ENCODE measurements around the gene CENPO. TPM values are rescaled to one million over a fixed set of nuclear protein-coding genes. Genes with fewer than 3 reads are reported as not detected.
A peak's percentile ranks its signal among the peaks of the same experiment; 100 is the strongest.

Gene CENPO
- total and polyA plus RNA-seq, 4 donors, result 2.0 to 4.0 (median 2.9) TPM

GRCh38 chr2:24761866-24762265 is 31.4 kb upstream of the CENPO start:
- intact Hi-C loops (cut with DNase I), result no loop called here
- DNase-seq (no peak), ATAC-seq (ENCODE audit: low FRiP score) (no peak)
- H3K4me1 ChIP-seq (ENCODE audit: control insufficient read depth in 1 of 2, insufficient read depth in 2 of 2, low read length in 2 of 2), result peaks cover 0 to 2% of the 10 kb centered on the region in 2 donors
- no peak overlapping the region for H3K27ac ChIP-seq (ENCODE audit: low read depth in 1 of 2, low read length in 2 of 2)
- peaks cover 7 to 12% of the 10 kb centered on the region in 2 donors for H3K36me3 ChIP-seq (ENCODE audit: control insufficient read depth in 1 of 2, insufficient read depth in 2 of 2, low read length in 1 of 2)
- WGBS, 2 donors, result 91 to 93% methylated on average over 5 of the region's 5 CpGs
- no peak overlapping the region for H3K4me3 ChIP-seq (ENCODE audit: low read length in 2 of 2)
- H3K27me3 ChIP-seq (ENCODE audit: control insufficient read depth in 1 of 2, insufficient read depth in 2 of 2, low read length in 1 of 2), result no peaks in the 10 kb centered on the region
- no peaks in the 10 kb centered on the region for H3K9me3 ChIP-seq (ENCODE audit: control insufficient read depth, low read length)

DNA sequence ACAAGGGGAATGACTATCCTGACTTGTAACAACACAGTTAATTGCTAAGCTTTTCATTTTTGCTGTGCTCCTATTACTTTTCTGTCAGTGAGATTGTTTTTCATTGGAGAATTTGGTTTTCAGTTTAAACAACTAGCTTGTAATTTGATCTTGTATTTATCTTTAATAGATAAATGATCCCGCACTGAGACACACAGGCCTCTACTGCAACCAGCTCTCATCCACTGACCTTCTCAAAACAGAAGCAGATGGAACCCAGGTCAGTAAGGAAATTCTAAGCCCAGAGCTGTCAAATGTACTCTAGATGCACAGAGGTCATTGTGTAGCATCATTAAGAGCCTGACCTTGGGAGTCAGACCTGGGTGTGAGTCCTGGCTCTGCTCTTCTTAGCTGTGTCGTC is 30.7 kb upstream of the CENPO start:
- no peaks in the 10 kb centered on the region for H3K9me3 ChIP-seq (ENCODE audit: control insufficient read depth, low read length)
- peaks cover 0 to 2% of the 10 kb centered on the region in 2 donors for H3K4me1 ChIP-seq (ENCODE audit: control insufficient read depth in 1 of 2, insufficient read depth in 2 of 2, low read length in 2 of 2)
- WGBS, 2 donors, result 58 to 70% methylated on average over 2 of the region's 2 CpGs
- H3K36me3 ChIP-seq (ENCODE audit: control insufficient read depth in 1 of 2, insufficient read depth in 2 of 2, low read length in 1 of 2), result peaks cover 7 to 12% of the 10 kb centered on the region in 2 donors
- ATAC-seq (ENCODE audit: low FRiP score), result no peak
- no peak for DNase-seq
- no peaks in the 10 kb centered on the region for H3K27me3 ChIP-seq (ENCODE audit: control insufficient read depth in 1 of 2, insufficient read depth in 2 of 2, low read length in 1 of 2)
- intact Hi-C loops (cut with DNase I), result no loop called here
- no peak overlapping the region for H3K4me3 ChIP-seq (ENCODE audit: low read length in 2 of 2)
- H3K27ac ChIP-seq (ENCODE audit: low read depth in 1 of 2, low read length in 2 of 2), result no peak overlapping the region

DNA sequence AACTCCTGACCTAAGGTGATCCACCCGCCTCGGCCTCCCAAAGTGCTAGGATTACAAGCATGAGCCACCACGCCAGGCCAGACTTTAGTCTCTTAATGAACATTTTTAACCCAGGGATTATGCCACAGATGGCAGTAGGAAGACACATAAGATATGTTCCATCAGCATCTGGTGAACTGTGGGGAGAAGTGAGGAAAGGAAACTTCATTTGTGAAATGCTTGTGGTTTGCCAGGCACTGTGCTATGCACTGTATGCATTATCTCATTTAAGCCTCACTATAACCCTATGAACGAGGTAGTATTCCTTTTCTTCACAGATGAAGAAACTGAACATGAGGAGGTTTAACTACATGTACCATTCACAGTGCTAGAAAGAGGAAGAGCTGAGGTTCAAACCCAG is 29.4 kb upstream of the CENPO start:
- intact Hi-C loops (cut with DNase I), result no loop called here
- Histone ChIP-seq H3K36me3 (ENCODE audit: control insufficient read depth in 1 of 2, insufficient read depth in 2 of 2, low read length in 1 of 2) (peaks cover 8 to 9% of the 10 kb centered on the region in 2 donors), H3K4me3 (ENCODE audit: low read length in 2 of 2) (no peak overlapping the region), H3K4me1 (ENCODE audit: control insufficient read depth in 1 of 2, insufficient read depth in 2 of 2, low read length in 2 of 2) (peaks cover 0 to 2% of the 10 kb centered on the region in 2 donors), H3K27ac (ENCODE audit: low read depth in 1 of 2, low read length in 2 of 2) (no peak overlapping the region), H3K9me3 (ENCODE audit: control insufficient read depth, low read length) (no peaks in the 10 kb centered on the region), H3K27me3 (ENCODE audit: control insufficient read depth in 1 of 2, insufficient read depth in 2 of 2, low read length in 1 of 2) (no peaks in the 10 kb centered on the region)
- no peak for ATAC-seq (ENCODE audit: low FRiP score)
- no peak for DNase-seq
- WGBS, 2 donors, result 95 to 97% methylated on average over 4 of the region's 4 CpGs

GRCh38 chr2:24766609-24767008 is 26.6 kb upstream of the CENPO start:
- no peak for ATAC-seq (ENCODE audit: low FRiP score)
- no peaks in the 10 kb centered on the region for H3K27me3 ChIP-seq (ENCODE audit: control insufficient read depth in 1 of 2, insufficient read depth in 2 of 2, low read length in 1 of 2)
- H3K36me3 ChIP-seq (ENCODE audit: control insufficient read depth in 1 of 2, insufficient read depth in 2 of 2, low read length in 1 of 2), result peaks cover 8 to 13% of the 10 kb centered on the region in 2 donors
- H3K4me3 ChIP-seq (ENCODE audit: low read length in 2 of 2), result no peak overlapping the region
- H3K4me1 ChIP-seq (ENCODE audit: control insufficient read depth in 1 of 2, insufficient read depth in 2 of 2, low read length in 2 of 2), result peaks cover 0 to 2% of the 10 kb centered on the region in 2 donors
- no peak overlapping the region for H3K27ac ChIP-seq (ENCODE audit: low read depth in 1 of 2, low read length in 2 of 2)
- no peak for DNase-seq
- intact Hi-C loops (cut with DNase I), result no loop called here
- no peaks in the 10 kb centered on the region for H3K9me3 ChIP-seq (ENCODE audit: control insufficient read depth, low read length)
- 82 to 83% methylated on average over 6 of the region's 6 CpGs for whole genome bisulfite sequencing, 2 donors

GRCh38 chr2:24768013-24768412 is 25.2 kb upstream of the CENPO start:
- Histone ChIP-seq H3K27me3 (ENCODE audit: control insufficient read depth in 1 of 2, insufficient read depth in 2 of 2, low read length in 1 of 2) (no peaks in the 10 kb centered on the region), H3K9me3 (ENCODE audit: control insufficient read depth, low read length) (no peaks in the 10 kb centered on the region), H3K36me3 (ENCODE audit: control insufficient read depth in 1 of 2, insufficient read depth in 2 of 2, low read length in 1 of 2) (peaks cover 3 to 10% of the 10 kb centered on the region in 2 donors), H3K4me3 (ENCODE audit: low read length in 2 of 2) (no peak overlapping the region), H3K27ac (ENCODE audit: low read depth in 1 of 2, low read length in 2 of 2) (no peak overlapping the region), H3K4me1 (ENCODE audit: control insufficient read depth in 1 of 2, insufficient read depth in 2 of 2, low read length in 2 of 2) (peaks cover 0 to 2% of the 10 kb centered on the region in 2 donors)
- no peak for DNase-seq
- intact Hi-C loops (cut with DNase I), result no loop called here
- ATAC-seq (ENCODE audit: low FRiP score), result no peak
- 90 to 91% methylated on average over 5 of the region's 5 CpGs for WGBS, 2 donors

DNA sequence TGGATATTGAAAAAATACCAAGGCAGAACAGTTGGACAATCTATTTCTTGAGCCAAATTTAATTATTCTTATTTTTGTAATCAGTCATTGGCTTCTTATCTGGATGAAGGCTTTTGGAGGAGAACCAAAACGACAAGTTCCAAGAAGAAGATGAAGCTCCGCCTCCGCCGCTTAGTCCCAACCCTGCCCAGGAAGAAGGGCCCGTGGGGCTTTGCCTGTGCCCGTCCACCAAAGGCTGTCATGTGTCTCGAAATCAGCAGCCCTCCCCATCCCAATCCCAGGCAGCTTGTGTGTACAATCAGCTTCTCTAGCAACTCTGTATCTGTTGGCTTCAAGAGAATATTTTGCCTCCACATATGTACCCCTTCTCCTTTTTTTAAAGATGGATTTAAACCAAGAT is 24.6 kb upstream of the CENPO start:
- 52 to 57% methylated on average over 7 of the region's 7 CpGs for WGBS, 2 donors
- peaks cover 3 to 10% of the 10 kb centered on the region in 2 donors for H3K36me3 ChIP-seq (ENCODE audit: control insufficient read depth in 1 of 2, insufficient read depth in 2 of 2, low read length in 1 of 2)
- ATAC-seq (ENCODE audit: low FRiP score) (peak; percentile 70), DNase-seq (peak in 1 of 2 donors; percentile 68)
- intact Hi-C loops (cut with DNase I), result no loop called here
- H3K9me3 ChIP-seq (ENCODE audit: control insufficient read depth, low read length), result no peaks in the 10 kb centered on the region
- no peaks in the 10 kb centered on the region for H3K27me3 ChIP-seq (ENCODE audit: control insufficient read depth in 1 of 2, insufficient read depth in 2 of 2, low read length in 1 of 2)
- H3K27ac ChIP-seq (ENCODE audit: low read depth in 1 of 2, low read length in 2 of 2), result no peak overlapping the region
- peaks cover 0 to 2% of the 10 kb centered on the region in 2 donors for H3K4me1 ChIP-seq (ENCODE audit: control insufficient read depth in 1 of 2, insufficient read depth in 2 of 2, low read length in 2 of 2)
- H3K4me3 ChIP-seq (ENCODE audit: low read length in 2 of 2), result no peak overlapping the region

GRCh38 chr2:24771061-24771460 is 22.2 kb upstream of the CENPO start:
- Histone ChIP-seq H3K36me3 (ENCODE audit: control insufficient read depth in 1 of 2, insufficient read depth in 2 of 2, low read length in 1 of 2) (peaks cover 3 to 6% of the 10 kb centered on the region in 2 donors), H3K4me3 (ENCODE audit: low read length in 2 of 2) (no peak overlapping the region), H3K27me3 (ENCODE audit: control insufficient read depth in 1 of 2, insufficient read depth in 2 of 2, low read length in 1 of 2) (no peaks in the 10 kb centered on the region), H3K9me3 (ENCODE audit: control insufficient read depth, low read length) (no peaks in the 10 kb centered on the region), H3K27ac (ENCODE audit: low read depth in 1 of 2, low read length in 2 of 2) (no peak overlapping the region), H3K4me1 (ENCODE audit: control insufficient read depth in 1 of 2, insufficient read depth in 2 of 2, low read length in 2 of 2) (peaks cover 0 to 2% of the 10 kb centered on the region in 2 donors)
- intact Hi-C loops (cut with DNase I), result no loop called here
- ATAC-seq (ENCODE audit: low FRiP score) (no peak), DNase-seq (no peak)
- WGBS, 2 donors, result 68 to 80% methylated on average over 5 of the region's 5 CpGs

GRCh38 chr2:24771764-24772586 is 21.2 kb upstream of the CENPO start:
- H3K9me3 ChIP-seq (ENCODE audit: control insufficient read depth, low read length), result no peaks in the 10 kb centered on the region
- 79 to 82% methylated on average over 5 of the region's 5 CpGs for WGBS, 2 donors
- H3K4me1 ChIP-seq (ENCODE audit: control insufficient read depth in 1 of 2, insufficient read depth in 2 of 2, low read length in 2 of 2), result no peaks in the 10 kb centered on the region
- DNase-seq (no peak), ATAC-seq (ENCODE audit: low FRiP score) (no peak)
- H3K36me3 ChIP-seq (ENCODE audit: control insufficient read depth in 1 of 2, insufficient read depth in 2 of 2, low read length in 1 of 2), result peaks cover 3 to 4% of the 10 kb centered on the region in 2 donors
- no peak overlapping the region for H3K27ac ChIP-seq (ENCODE audit: low read depth in 1 of 2, low read length in 2 of 2)
- intact Hi-C loops (cut with DNase I), result no loop called here
- H3K4me3 ChIP-seq (ENCODE audit: low read length in 2 of 2), result no peak overlapping the region
- no peaks in the 10 kb centered on the region for H3K27me3 ChIP-seq (ENCODE audit: control insufficient read depth in 1 of 2, insufficient read depth in 2 of 2, low read length in 1 of 2)

GRCh38 chr2:24774373-24774772 is 18.9 kb upstream of the CENPO start:
- ATAC-seq (ENCODE audit: low FRiP score), result no peak
- H3K27me3 ChIP-seq (ENCODE audit: control insufficient read depth in 1 of 2, insufficient read depth in 2 of 2, low read length in 1 of 2), result no peaks in the 10 kb centered on the region
- no peaks in the 10 kb centered on the region for H3K4me1 ChIP-seq (ENCODE audit: control insufficient read depth in 1 of 2, insufficient read depth in 2 of 2, low read length in 2 of 2)
- intact Hi-C loops (cut with DNase I), result no loop called here
- 75 to 77% methylated on average over 3 of the region's 3 CpGs for WGBS, 2 donors
- no peaks in the 10 kb centered on the region for H3K9me3 ChIP-seq (ENCODE audit: control insufficient read depth, low read length)
- H3K36me3 ChIP-seq (ENCODE audit: control insufficient read depth in 1 of 2, insufficient read depth in 2 of 2, low read length in 1 of 2), result peaks cover 0 to 4% of the 10 kb centered on the region in 2 donors
- H3K27ac ChIP-seq (ENCODE audit: low read depth in 1 of 2, low read length in 2 of 2), result no peak overlapping the region
- no peak for DNase-seq
- H3K4me3 ChIP-seq (ENCODE audit: low read length in 2 of 2), result no peak overlapping the region
